HL-60 (cell line): ENCODE measurements around the gene CERS1.

Experiments
- GABPA ChIP-seq: IDR thresholded peaks from 2 replicates; pipeline ENCODE4 v1.6.1; 2012; ENCODE audit warnings: low read depth
- POLR2AphosphoS5 ChIP-seq: IDR thresholded peaks from 2 replicates; pipeline ENCODE4 v1.6.1; 2012; ENCODE audit warnings: low read depth
- SPI1 ChIP-seq: IDR thresholded peaks from 2 replicates; pipeline ENCODE4 v1.6.1; 2012; ENCODE audit warnings: low read depth, mild to moderate bottlenecking, borderline replicate concordance
- TF ChIP-seq, protein P1 (sequence below): IDR thresholded peaks from one replicate; pipeline ENCODE4 v1.5.1; 2011; ENCODE audit warnings: low read length, control low read depth, inconsistent platforms; ENCODE audit not compliant: insufficient read depth
- TF ChIP-seq, protein P2 (sequence below): IDR thresholded peaks from 2 replicates; pipeline ENCODE4 v1.6.1; 2012; ENCODE audit warnings: low read depth; ENCODE audit not compliant: insufficient replicate concordance

DNA sequence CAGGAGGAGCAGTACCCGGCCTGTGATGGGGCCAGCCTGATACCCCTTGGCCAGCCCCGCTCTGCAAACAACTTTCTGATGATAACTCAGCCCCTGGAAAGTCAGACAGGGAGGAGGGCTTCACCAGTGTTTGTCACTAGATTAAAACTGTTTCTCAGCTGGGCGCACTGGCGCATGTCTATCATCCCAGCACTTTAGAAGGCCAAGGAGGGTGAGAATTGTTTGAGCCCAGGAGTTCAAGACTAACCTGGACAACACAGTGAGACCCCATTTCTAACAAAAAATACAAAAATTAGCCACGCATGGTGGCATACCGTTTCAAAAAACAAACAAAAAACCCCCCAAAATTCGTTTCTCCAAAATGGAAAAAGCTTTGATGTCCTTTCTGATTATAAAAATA is 5.5 kb upstream of the CERS1 start:
- TF ChIP-seq, protein P1, sequence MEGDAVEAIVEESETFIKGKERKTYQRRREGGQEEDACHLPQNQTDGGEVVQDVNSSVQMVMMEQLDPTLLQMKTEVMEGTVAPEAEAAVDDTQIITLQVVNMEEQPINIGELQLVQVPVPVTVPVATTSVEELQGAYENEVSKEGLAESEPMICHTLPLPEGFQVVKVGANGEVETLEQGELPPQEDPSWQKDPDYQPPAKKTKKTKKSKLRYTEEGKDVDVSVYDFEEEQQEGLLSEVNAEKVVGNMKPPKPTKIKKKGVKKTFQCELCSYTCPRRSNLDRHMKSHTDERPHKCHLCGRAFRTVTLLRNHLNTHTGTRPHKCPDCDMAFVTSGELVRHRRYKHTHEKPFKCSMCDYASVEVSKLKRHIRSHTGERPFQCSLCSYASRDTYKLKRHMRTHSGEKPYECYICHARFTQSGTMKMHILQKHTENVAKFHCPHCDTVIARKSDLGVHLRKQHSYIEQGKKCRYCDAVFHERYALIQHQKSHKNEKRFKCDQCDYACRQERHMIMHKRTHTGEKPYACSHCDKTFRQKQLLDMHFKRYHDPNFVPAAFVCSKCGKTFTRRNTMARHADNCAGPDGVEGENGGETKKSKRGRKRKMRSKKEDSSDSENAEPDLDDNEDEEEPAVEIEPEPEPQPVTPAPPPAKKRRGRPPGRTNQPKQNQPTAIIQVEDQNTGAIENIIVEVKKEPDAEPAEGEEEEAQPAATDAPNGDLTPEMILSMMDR: no peak
- TF ChIP-seq POLR2AphosphoS5 (no peak), GABPA (no peak), SPI1 (no peak)
- TF ChIP-seq, protein P2, sequence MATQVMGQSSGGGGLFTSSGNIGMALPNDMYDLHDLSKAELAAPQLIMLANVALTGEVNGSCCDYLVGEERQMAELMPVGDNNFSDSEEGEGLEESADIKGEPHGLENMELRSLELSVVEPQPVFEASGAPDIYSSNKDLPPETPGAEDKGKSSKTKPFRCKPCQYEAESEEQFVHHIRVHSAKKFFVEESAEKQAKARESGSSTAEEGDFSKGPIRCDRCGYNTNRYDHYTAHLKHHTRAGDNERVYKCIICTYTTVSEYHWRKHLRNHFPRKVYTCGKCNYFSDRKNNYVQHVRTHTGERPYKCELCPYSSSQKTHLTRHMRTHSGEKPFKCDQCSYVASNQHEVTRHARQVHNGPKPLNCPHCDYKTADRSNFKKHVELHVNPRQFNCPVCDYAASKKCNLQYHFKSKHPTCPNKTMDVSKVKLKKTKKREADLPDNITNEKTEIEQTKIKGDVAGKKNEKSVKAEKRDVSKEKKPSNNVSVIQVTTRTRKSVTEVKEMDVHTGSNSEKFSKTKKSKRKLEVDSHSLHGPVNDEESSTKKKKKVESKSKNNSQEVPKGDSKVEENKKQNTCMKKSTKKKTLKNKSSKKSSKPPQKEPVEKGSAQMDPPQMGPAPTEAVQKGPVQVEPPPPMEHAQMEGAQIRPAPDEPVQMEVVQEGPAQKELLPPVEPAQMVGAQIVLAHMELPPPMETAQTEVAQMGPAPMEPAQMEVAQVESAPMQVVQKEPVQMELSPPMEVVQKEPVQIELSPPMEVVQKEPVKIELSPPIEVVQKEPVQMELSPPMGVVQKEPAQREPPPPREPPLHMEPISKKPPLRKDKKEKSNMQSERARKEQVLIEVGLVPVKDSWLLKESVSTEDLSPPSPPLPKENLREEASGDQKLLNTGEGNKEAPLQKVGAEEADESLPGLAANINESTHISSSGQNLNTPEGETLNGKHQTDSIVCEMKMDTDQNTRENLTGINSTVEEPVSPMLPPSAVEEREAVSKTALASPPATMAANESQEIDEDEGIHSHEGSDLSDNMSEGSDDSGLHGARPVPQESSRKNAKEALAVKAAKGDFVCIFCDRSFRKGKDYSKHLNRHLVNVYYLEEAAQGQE: no peak
